Gastroesophageal sphincter (tissue), 3 donors: ENCODE data around the gene JMJD8.

Experiments used
- EP300 ChIP-seq: sonication (generic); formaldehyde crosslinking; IDR thresholded peaks from one replicate; pipeline ENCODE4 v1.6.1; 2017; ENCODE audit warnings: antibody characterized with exemption, mild to moderate bottlenecking
- POLR2A ChIP-seq, 2 donors: fragments of 450-650 bp; IDR thresholded peaks; one replicate each; pipeline ENCODE4 v1.6.1; 2017; ENCODE audit warnings: antibody characterized with exemption in 2 of 2, mild to moderate bottlenecking in 2 of 2, moderate library complexity in 1 of 2
- POLR2AphosphoS5 ChIP-seq: sonication (generic); formaldehyde crosslinking; IDR thresholded peaks from one replicate; pipeline ENCODE4 v1.6.1; 2017; ENCODE audit warnings: antibody characterized with exemption
- TF ChIP-seq, protein P1 (sequence below), 4 experiments: fragments of 200-600 bp in 2 of 4; fragments of 450-650 bp in 2 of 4; sonication (generic) in 1 of 4; IDR thresholded peaks; one replicate each; pipeline ENCODE4 v1.5.1; 2017 to 2019; ENCODE audit warnings: antibody characterized with exemption in 4 of 4, mild to moderate bottlenecking in 2 of 4, moderate library complexity in 2 of 4

DNA sequence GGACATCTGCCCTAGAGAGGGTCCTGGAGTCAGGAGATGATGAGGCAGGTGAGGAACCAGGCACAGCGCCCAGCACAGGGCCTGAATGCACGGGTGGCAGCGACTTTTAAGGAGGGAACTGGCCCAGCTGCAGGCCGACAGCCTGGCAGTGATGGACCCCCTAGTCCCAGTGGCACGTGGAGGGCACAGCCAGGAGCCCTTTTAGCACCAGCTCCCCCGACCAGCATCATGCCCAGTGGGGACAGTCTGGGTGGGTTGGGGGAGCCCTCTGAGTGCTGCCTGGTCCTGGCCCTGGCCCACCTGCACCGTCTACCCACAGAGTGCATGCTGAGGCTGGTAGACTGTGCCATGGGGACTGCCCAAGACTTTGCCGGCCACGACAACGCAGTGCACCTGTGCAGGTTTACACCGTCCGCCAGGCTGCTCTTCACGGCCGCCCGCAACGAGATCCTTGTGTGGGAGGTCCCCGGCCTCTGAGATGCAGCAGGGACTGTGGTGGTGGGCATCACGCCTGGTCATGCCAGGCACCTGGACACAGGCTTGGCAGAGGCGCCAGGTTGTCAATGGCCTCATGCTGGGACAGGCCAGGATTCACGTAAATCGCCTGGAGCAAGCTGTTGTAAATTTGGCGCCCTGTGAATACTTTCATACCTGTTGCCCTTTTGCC lies 16.9 kb downstream of the JMJD8 start:
- TF ChIP-seq, protein P1, sequence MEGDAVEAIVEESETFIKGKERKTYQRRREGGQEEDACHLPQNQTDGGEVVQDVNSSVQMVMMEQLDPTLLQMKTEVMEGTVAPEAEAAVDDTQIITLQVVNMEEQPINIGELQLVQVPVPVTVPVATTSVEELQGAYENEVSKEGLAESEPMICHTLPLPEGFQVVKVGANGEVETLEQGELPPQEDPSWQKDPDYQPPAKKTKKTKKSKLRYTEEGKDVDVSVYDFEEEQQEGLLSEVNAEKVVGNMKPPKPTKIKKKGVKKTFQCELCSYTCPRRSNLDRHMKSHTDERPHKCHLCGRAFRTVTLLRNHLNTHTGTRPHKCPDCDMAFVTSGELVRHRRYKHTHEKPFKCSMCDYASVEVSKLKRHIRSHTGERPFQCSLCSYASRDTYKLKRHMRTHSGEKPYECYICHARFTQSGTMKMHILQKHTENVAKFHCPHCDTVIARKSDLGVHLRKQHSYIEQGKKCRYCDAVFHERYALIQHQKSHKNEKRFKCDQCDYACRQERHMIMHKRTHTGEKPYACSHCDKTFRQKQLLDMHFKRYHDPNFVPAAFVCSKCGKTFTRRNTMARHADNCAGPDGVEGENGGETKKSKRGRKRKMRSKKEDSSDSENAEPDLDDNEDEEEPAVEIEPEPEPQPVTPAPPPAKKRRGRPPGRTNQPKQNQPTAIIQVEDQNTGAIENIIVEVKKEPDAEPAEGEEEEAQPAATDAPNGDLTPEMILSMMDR (IDR thresholded peaks at IDR 0.05): no peak
- TF ChIP-seq POLR2A (IDR thresholded peaks at IDR 0.05) (no peak), POLR2AphosphoS5 (no peak), EP300 (no peak)
